SK-N-SH (cell line): ENCODE measurements around the gene MICU2.

ENCODE experiments used
- CTCF ChIP-seq: fragments of 200-600 bp; sonication (generic); IDR thresholded peaks from 2 replicates; pipeline ENCODE4 v1.6.1; 2017; ENCODE audit warnings: antibody characterized with exemption, mild to moderate bottlenecking, moderate library complexity
- EZH2phosphoT487 ChIP-seq: fragments of 200-600 bp; sonication (generic); IDR thresholded peaks from 2 replicates; pipeline ENCODE4 v1.6.1; 2017; ENCODE audit warnings: low read depth, mixed run types, mild to moderate bottlenecking, antibody characterized with exemption, moderate library complexity, borderline replicate concordance
- MEF2A ChIP-seq: IDR thresholded peaks from 2 replicates; pipeline ENCODE4 v1.4.0; 2012; ENCODE audit warnings: low read depth, borderline replicate concordance
- TAF1 ChIP-seq: IDR thresholded peaks from 2 replicates; pipeline ENCODE4 v1.6.1; 2012; ENCODE audit warnings: low read depth, mild to moderate bottlenecking, low read length, moderate library complexity, borderline replicate concordance

GRCh38 chr13:21465710-21466160, 138.2 kb downstream of the MICU2 start:
- TF ChIP-seq EZH2phosphoT487 (no peak), MEF2A (no peak), CTCF (no peak), TAF1 (no peak)
